CD4-positive, alpha-beta T cell treated with Interleukin-15 for 4 hours (primary cell): ENCODE results near the gene LRRC72.
"Not testable (repeated sequence)": the region's sequence is repeated elsewhere in the genome, so short reads cannot be mapped to it uniquely, and the experiment has no call there.

Source experiments
- DNase-seq: peaks from one replicate; pipeline ENCODE4 v3.0.0-alpha.2; 2020; ENCODE audit warnings: low spot score

LRRC72 gene

GRCh38 chr7:16581286-16581685 lies 54.7 kb downstream of the LRRC72 start:
- DNase-seq, result no peak

GRCh38 chr7:16583834-16584233 lies 57.2 kb downstream of the LRRC72 start:
- DNase-seq, result no peak

GRCh38 chr7:16585540-16585939 lies 58.9 kb downstream of the LRRC72 start:
- no peak for DNase-seq

- DNase-seq, result no peak
Measured at GRCh38 chr7:16586081-16586874, 59.7 kb downstream of the LRRC72 start.

GRCh38 chr7:16587129-16587528 lies 60.5 kb downstream of the LRRC72 start:
- no peak for DNase-seq

GRCh38 chr7:16587790-16588189 lies 61.2 kb downstream of the LRRC72 start:
- no peak for DNase-seq

- DNase-seq, result no peak
Measured at GRCh38 chr7:16589881-16590280, 63.3 kb downstream of the LRRC72 start.

GRCh38 chr7:16590424-16590823 lies 63.8 kb downstream of the LRRC72 start:
- DNase-seq, result no peak

- DNase-seq, result no peak
Measured at GRCh38 chr7:16592395-16592794, 65.8 kb downstream of the LRRC72 start.

- no peak for DNase-seq
Measured at GRCh38 chr7:16594061-16594460, 67.4 kb downstream of the LRRC72 start.

- DNase-seq, result no peak
Measured at GRCh38 chr7:16594676-16595075, 68.1 kb downstream of the LRRC72 start.

- DNase-seq, result not testable (repeated sequence)
Measured at GRCh38 chr7:16595596-16595995, 69.0 kb downstream of the LRRC72 start.

- no peak for DNase-seq
Measured at GRCh38 chr7:16598015-16598414, 71.4 kb downstream of the LRRC72 start.

- no peak for DNase-seq
Measured at GRCh38 chr7:16599860-16600259, 73.2 kb downstream of the LRRC72 start.

GRCh38 chr7:16603633-16604032 lies 77.0 kb downstream of the LRRC72 start:
- no peak for DNase-seq

- DNase-seq, result no peak
Measured at GRCh38 chr7:16604054-16604453, 77.4 kb downstream of the LRRC72 start.

- no peak for DNase-seq
Measured at GRCh38 chr7:16606704-16607103, 80.1 kb downstream of the LRRC72 start.

GRCh38 chr7:16609842-16610450 lies 83.3 kb downstream of the LRRC72 start:
- DNase-seq, result no peak

GRCh38 chr7:16611711-16612110 lies 85.1 kb downstream of the LRRC72 start:
- DNase-seq, result no peak

- DNase-seq, result no peak
Measured at GRCh38 chr7:16615228-16615627, 88.6 kb downstream of the LRRC72 start.

GRCh38 chr7:16616122-16616521 lies 89.5 kb downstream of the LRRC72 start:
- DNase-seq, result no peak

- DNase-seq, result no peak
Measured at GRCh38 chr7:16616542-16616941, 89.9 kb downstream of the LRRC72 start.

- no peak for DNase-seq
Measured at GRCh38 chr7:16619979-16620408, 93.4 kb downstream of the LRRC72 start.

- DNase-seq, result no peak
Measured at GRCh38 chr7:16626388-16626787, 99.8 kb downstream of the LRRC72 start.
